Activated naive CD8-positive, alpha-beta T cell treated with anti-CD3 and anti-CD28 coated beads, Interleukin-2, amount 50 U/mL, for 24 hours (primary cell): ENCODE measurements around the gene ISOC2.
"Not testable (repeated sequence)": the region's sequence is repeated elsewhere in the genome, so short reads cannot be mapped to it uniquely, and the experiment has no call there.

Source experiments
- ATAC-seq: fragments of 150-1000 bp; cut with Tn5 transposase; one replicate; pipeline ENCODE4 v1.10.0; 2021
- DNase-seq: peaks from one replicate; pipeline ENCODE4 v3.0.0; 2021
- H3K27ac Mint-ChIP-seq: one replicate; pipeline ENCODE4 v1.8.0; 2021; ENCODE audit warnings: mild to moderate bottlenecking, mixed read lengths
- H3K27me3 Mint-ChIP-seq: one replicate; pipeline ENCODE4 v1.8.0; 2021; ENCODE audit warnings: mixed read lengths
- H3K36me3 Mint-ChIP-seq: one replicate; pipeline ENCODE4 v1.8.0; 2021; ENCODE audit warnings: low read depth, mixed read lengths
- H3K4me1 Mint-ChIP-seq: one replicate; pipeline ENCODE4 v1.8.0; 2021; ENCODE audit warnings: mixed read lengths
- H3K4me3 Mint-ChIP-seq: one replicate; pipeline ENCODE4 v1.8.0; 2021; ENCODE audit warnings: mild to moderate bottlenecking, moderate library complexity, mixed read lengths
- H3K9me3 Mint-ChIP-seq: one replicate; pipeline ENCODE4 v1.8.0; 2021; ENCODE audit warnings: mixed read lengths

Gene ISOC2

DNA sequence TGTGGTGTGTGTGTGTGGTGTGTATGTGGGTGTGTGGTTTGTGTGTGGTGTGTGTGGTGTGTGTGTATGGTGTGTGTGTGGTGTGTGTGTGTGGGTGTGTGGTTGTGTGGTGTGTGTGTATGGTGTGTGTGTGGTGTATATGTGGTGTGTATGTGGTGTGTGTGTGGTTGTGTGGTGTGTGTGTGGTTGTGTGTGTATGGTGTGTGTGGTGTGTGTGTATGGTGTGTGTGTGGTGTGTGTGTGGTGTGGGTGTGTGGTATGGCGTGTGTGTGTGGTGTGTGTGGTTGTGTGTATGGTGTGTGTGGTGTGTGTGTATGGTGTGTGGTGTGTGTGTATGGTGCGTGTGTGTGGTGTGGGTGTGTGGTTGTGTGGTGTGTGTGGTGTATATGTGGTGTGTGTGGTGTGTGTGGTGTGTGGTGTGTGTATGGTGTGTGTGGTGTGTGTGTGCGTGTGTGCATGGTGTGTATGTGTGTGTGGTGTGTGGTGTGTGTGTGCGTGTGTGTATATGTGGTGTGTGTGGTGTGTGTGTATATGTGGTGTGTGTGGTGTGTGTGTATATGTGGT lies 27.0 kb downstream of the ISOC2 start:
- no peak for DNase-seq
- Mint-ChIP-seq H3K4me3 (no peak overlapping the region), H3K9me3 (peaks cover 5% of the 10 kb centered on the region), H3K27me3 (peaks cover 51% of the 10 kb centered on the region), H3K4me1 (peaks cover 1% of the 10 kb centered on the region), H3K36me3 (no peaks in the 10 kb centered on the region), H3K27ac (no peak overlapping the region)
- ATAC-seq, result no peak

GRCh38 chr19:55433292-55433691 lies 28.1 kb downstream of the ISOC2 start:
- DNase-seq, result no peak
- Mint-ChIP-seq H3K27me3 (peaks cover 45% of the 10 kb centered on the region), H3K36me3 (no peaks in the 10 kb centered on the region), H3K9me3 (peaks cover 5% of the 10 kb centered on the region), H3K4me1 (peaks cover 2% of the 10 kb centered on the region), H3K27ac (no peak overlapping the region), H3K4me3 (no peak overlapping the region)
- no peak for ATAC-seq

DNA sequence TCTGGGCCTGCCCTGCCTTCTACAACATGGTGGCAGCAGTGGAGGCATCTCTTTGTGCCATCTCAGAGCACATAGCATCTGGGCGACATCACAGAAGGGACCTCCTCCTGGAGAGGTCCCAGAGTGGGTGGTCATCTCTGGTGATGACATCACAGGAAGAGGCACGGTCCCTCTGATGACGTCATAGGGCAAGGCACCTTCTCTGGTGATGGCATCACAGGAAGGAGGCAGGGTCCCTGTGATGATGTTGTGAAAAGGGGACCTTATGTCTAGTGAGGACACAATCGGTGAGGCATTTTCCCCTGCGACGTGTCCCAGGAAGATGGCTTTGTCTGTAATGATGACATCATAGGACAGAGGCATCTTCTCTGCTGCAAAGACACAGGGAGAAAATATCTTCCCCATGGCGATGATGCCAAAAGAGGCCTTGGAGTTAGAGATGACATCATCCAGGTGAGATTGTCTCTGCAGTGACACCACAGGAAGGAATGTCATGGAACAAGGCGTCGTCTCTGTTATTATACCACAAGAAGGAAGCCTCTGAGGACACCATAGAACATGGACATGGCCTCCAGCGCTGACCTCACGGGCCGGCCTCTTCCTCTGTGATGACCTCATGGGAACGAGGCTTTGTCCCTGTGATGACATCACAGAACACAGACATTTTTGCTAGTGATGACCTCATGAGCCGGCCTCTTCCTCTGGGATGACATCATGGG lies 29.0 kb downstream of the ISOC2 start:
- Mint-ChIP-seq H3K4me1 (peaks cover 2% of the 10 kb centered on the region), H3K27me3 (peaks cover 39% of the 10 kb centered on the region), H3K9me3 (peaks cover 5% of the 10 kb centered on the region), H3K4me3 (no peak overlapping the region), H3K27ac (no peak overlapping the region), H3K36me3 (no peaks in the 10 kb centered on the region)
- ATAC-seq (no peak), DNase-seq (no peak)

GRCh38 chr19:55431183-55431582 lies 30.3 kb downstream of the ISOC2 start:
- Mint-ChIP-seq H3K4me3 (no peak overlapping the region), H3K36me3 (no peaks in the 10 kb centered on the region), H3K27me3 (peaks cover 29% of the 10 kb centered on the region), H3K9me3 (peaks cover 5% of the 10 kb centered on the region), H3K27ac (no peak overlapping the region), H3K4me1 (peaks cover 2% of the 10 kb centered on the region)
- no peak for ATAC-seq
- no peak for DNase-seq

GRCh38 chr19:55426042-55426441 lies 35.4 kb downstream of the ISOC2 start:
- Mint-ChIP-seq H3K27ac (no peak overlapping the region), H3K36me3 (no peaks in the 10 kb centered on the region), H3K27me3 (peaks cover 20% of the 10 kb centered on the region), H3K9me3 (no peaks in the 10 kb centered on the region), H3K4me3 (no peak overlapping the region), H3K4me1 (peaks cover 10% of the 10 kb centered on the region)
- DNase-seq, result no peak
- ATAC-seq, result no peak

- peaks cover 8% of the 10 kb centered on the region for H3K27me3 Mint-ChIP-seq
- no peak overlapping the region for H3K4me3 Mint-ChIP-seq
- ATAC-seq (no peak), DNase-seq (no peak)
- peaks cover 11% of the 10 kb centered on the region for H3K4me1 Mint-ChIP-seq
- H3K9me3 Mint-ChIP-seq, result no peaks in the 10 kb centered on the region
- no peak overlapping the region for H3K27ac Mint-ChIP-seq
- no peaks in the 10 kb centered on the region for H3K36me3 Mint-ChIP-seq
Observed at GRCh38 chr19:55424518-55424917, 36.9 kb downstream of the ISOC2 start.

DNA sequence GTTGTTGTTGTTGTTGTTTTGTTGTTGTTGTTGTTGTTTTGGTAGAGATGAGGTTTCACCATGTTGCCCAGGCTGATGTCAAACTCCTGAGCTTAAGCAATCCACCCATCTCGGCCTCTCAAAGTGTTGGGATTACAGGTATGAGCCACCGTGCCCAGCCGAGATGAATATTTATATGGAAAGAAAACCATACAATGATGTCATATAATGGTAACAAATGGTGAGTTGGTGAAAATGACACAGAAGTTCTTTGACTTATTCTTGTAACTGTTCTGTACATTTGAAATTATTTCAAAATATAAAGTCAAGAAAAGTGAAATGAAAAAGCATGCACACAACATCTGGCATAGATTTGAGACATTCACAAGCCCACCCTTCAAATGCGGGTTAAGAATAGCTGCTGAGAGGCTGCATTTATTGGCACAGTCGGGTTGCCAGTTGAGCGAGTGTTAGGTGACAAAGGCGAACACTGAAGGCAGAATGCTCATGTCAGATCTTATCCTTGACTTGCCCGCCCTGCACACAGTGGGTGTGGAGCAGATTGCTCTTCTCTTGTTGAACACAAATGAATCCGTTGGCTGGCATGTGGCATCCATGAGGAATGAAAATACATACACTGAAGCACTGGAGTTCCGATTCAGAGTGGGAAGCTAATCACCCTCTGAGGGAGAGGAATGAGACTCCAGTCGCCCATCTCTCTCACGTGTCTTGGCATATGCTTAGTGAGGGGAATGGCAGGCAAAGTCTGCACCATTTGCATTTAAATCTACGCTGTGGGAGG lies 38.0 kb downstream of the ISOC2 start:
- ATAC-seq (no peak), DNase-seq (no peak)
- Mint-ChIP-seq H3K36me3 (no peaks in the 10 kb centered on the region), H3K4me3 (no peak overlapping the region), H3K4me1 (peaks cover 9% of the 10 kb centered on the region), H3K9me3 (no peaks in the 10 kb centered on the region), H3K27ac (no peak overlapping the region), H3K27me3 (peaks cover 4% of the 10 kb centered on the region)

GRCh38 chr19:55421281-55421680 lies 40.2 kb downstream of the ISOC2 start:
- peaks cover 13% of the 10 kb centered on the region for H3K4me1 Mint-ChIP-seq
- not testable (repeated sequence) for DNase-seq, H3K27me3 Mint-ChIP-seq, H3K36me3 Mint-ChIP-seq, H3K9me3 Mint-ChIP-seq, H3K4me3 Mint-ChIP-seq, ATAC-seq, H3K27ac Mint-ChIP-seq

- peaks cover 7% of the 10 kb centered on the region for H3K27me3 Mint-ChIP-seq
- peaks cover 13% of the 10 kb centered on the region for H3K4me1 Mint-ChIP-seq
- ATAC-seq (no peak), DNase-seq (no peak)
- H3K4me3 Mint-ChIP-seq, result no peak overlapping the region
- no peaks in the 10 kb centered on the region for H3K36me3 Mint-ChIP-seq
- H3K9me3 Mint-ChIP-seq, result no peaks in the 10 kb centered on the region
- H3K27ac Mint-ChIP-seq, result no peak overlapping the region
Observed at GRCh38 chr19:55419624-55420236, 41.7 kb downstream of the ISOC2 start.

- ATAC-seq (no peak), DNase-seq (no peak)
- Mint-ChIP-seq H3K27ac (no peak overlapping the region), H3K27me3 (peaks cover 7% of the 10 kb centered on the region), H3K4me3 (no peak overlapping the region), H3K4me1 (peaks cover 13% of the 10 kb centered on the region), H3K36me3 (no peaks in the 10 kb centered on the region), H3K9me3 (no peaks in the 10 kb centered on the region)
Observed at GRCh38 chr19:55419103-55419502, 42.3 kb downstream of the ISOC2 start.

GRCh38 chr19:55418185-55418584 lies 43.3 kb downstream of the ISOC2 start:
- H3K4me1 Mint-ChIP-seq, result peaks cover 13% of the 10 kb centered on the region
- H3K27me3 Mint-ChIP-seq, result peaks cover 2% of the 10 kb centered on the region
- H3K36me3 Mint-ChIP-seq, result no peaks in the 10 kb centered on the region
- ATAC-seq (peak; percentile 76), DNase-seq (peak; percentile 53)
- no peaks in the 10 kb centered on the region for H3K9me3 Mint-ChIP-seq
- H3K27ac Mint-ChIP-seq, result no peak overlapping the region
- H3K4me3 Mint-ChIP-seq, result no peak overlapping the region

DNA sequence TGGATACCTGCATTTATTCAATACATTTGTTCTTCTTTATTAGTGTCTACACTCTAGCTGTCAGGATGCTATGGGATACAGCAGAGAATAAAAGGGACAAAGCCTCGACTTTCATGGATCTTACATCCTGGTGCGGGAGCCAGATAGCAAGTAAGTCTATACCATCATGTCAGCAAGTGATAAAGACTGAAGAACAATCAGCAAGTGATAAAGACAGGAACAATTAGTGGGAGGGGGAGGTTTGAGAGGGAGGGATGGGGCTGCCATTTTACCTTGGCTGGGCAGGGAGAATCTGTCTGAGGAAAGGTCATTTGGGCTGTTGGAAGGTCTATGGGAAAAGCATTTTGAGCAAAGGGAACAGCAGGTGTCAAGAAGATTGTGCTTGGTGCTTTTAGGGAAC lies 51.3 kb downstream of the ISOC2 start:
- peaks cover 21% of the 10 kb centered on the region for H3K36me3 Mint-ChIP-seq
- peaks cover 2% of the 10 kb centered on the region for H3K27me3 Mint-ChIP-seq
- no peak overlapping the region for H3K4me3 Mint-ChIP-seq
- H3K4me1 Mint-ChIP-seq, result peaks cover 32% of the 10 kb centered on the region
- H3K9me3 Mint-ChIP-seq, result peaks cover 11% of the 10 kb centered on the region
- ATAC-seq, result no peak
- H3K27ac Mint-ChIP-seq, result no peak overlapping the region
- no peak for DNase-seq

DNA sequence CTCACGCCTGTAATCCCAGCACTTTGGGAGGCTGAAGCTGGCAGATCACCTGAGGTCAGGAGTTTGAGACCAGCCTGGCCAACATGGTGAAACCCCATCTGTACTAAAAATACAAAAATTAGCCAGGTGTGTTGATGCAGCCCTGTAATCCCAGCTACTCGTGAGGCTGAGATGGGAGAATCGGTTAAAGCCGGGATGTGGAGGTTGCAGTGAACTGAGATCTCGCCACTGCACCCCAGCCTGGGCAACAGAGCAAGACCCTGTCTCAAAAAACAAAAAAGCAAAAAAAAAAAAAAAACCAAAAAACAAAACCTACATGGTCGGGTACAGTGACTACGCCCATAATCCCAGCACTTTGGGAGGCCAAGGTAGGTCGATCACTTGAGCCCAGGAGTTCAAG lies 52.3 kb downstream of the ISOC2 start:
- Mint-ChIP-seq H3K36me3 (peaks cover 23% of the 10 kb centered on the region), H3K4me1 (peaks cover 32% of the 10 kb centered on the region), H3K4me3 (peak overlapping the region; percentile 43), H3K27ac (peak overlapping the region; percentile 98), H3K9me3 (peaks cover 11% of the 10 kb centered on the region)
- not testable (repeated sequence) for DNase-seq, H3K27me3 Mint-ChIP-seq, ATAC-seq

- peak overlapping the region; percentile 98 for H3K27ac Mint-ChIP-seq
- no peak for DNase-seq
- peaks cover 37% of the 10 kb centered on the region for H3K4me1 Mint-ChIP-seq
- peak overlapping the region; percentile 92 for H3K4me3 Mint-ChIP-seq
- no peaks in the 10 kb centered on the region for H3K27me3 Mint-ChIP-seq
- peaks cover 29% of the 10 kb centered on the region for H3K36me3 Mint-ChIP-seq
- ATAC-seq, result no peak
- peaks cover 11% of the 10 kb centered on the region for H3K9me3 Mint-ChIP-seq
Observed at GRCh38 chr19:55408533-55408872, 52.9 kb downstream of the ISOC2 start.
